ENCODE measurements around the gene IL9R. TPM values are rescaled to one million over a fixed set of nuclear protein-coding genes. Genes with fewer than 3 reads are reported as not detected.
A peak's percentile ranks its signal among the peaks of the same experiment; 100 is the strongest.
"Not testable (repeated sequence)": the region's sequence is repeated elsewhere in the genome, so short reads cannot be mapped to it uniquely, and the experiment has no call there.

The IL9R gene
- polyA plus RNA-seq, 1 experiment = not detected

GRCh38 chrX:155966876-155967275 is 30.6 kb upstream of the IL9R start:
- peak; percentile 1 for DNase-seq (ENCODE audit: low read depth)
- peak; percentile 39 for TF ChIP-seq CTCF (IDR thresholded peaks at IDR 0.05; ENCODE audit: insufficient read depth, low read depth, low read length)
- POLR2A ChIA-PET = no interaction called here
- no peaks in the 10 kb centered on the region for H3K27me3 ChIP-seq (ENCODE audit: control insufficient read depth, insufficient read depth, low read length)
- H3K4me3 ChIP-seq (ENCODE audit: low read depth, low read length) = no peak overlapping the region
- no peaks in the 10 kb centered on the region for H3K36me3 ChIP-seq (ENCODE audit: control insufficient read depth, insufficient read depth, low read length)
- CTCF ChIA-PET = no interaction called here

DNA sequence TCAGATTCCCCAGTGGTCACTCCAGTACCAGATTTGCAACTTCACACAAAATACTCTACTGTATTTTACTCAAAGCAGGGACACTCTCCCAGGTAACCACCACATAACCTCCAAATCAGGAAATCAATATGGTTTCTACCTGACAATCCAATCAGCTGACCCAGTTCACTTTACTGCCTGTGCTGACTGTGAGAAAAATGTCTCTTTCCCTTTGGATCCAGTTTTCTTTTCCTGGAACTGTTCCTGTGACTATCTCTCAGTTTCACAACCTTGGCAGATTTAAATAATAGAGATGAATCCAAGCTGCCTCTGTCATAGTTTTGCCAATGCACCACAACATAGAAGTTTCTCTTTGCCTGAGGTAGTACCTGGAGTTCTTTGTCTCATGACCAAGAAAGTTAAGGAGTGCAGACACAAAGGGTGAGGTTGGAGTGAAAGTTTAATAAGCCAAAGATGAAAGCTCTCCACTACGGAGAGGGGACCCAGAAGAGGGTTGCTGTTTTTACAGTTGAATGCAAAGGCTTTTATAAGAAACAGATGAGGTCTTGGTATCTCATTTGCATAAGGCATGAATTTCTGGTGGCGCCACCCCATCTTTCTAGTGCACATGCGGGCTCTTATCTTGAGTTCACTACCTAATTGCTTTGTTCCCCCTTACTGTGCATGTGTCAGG is 29.7 kb upstream of the IL9R start:
- ChIA-PET CTCF (no interaction called here), POLR2A (no interaction called here)
- DNase-seq (ENCODE audit: low read depth) = no peak
- no peaks in the 10 kb centered on the region for H3K27me3 ChIP-seq (ENCODE audit: control insufficient read depth, insufficient read depth, low read length)
- TF ChIP-seq CTCF (IDR thresholded peaks at IDR 0.05; ENCODE audit: insufficient read depth, low read depth, low read length) = no peak
- no peak overlapping the region for H3K4me3 ChIP-seq (ENCODE audit: low read depth, low read length)
- no peaks in the 10 kb centered on the region for H3K36me3 ChIP-seq (ENCODE audit: control insufficient read depth, insufficient read depth, low read length)

GRCh38 chrX:155968326-155968661 is 29.2 kb upstream of the IL9R start:
- Histone ChIP-seq H3K27me3 (ENCODE audit: control insufficient read depth, insufficient read depth, low read length) (no peaks in the 10 kb centered on the region), H3K4me3 (ENCODE audit: low read depth, low read length) (no peak overlapping the region), H3K36me3 (ENCODE audit: control insufficient read depth, insufficient read depth, low read length) (no peaks in the 10 kb centered on the region)
- TF ChIP-seq CTCF (IDR thresholded peaks at IDR 0.05; ENCODE audit: insufficient read depth, low read depth, low read length) = no peak
- DNase-seq (ENCODE audit: low read depth) = no peak
- CTCF ChIA-PET = no interaction called here
- POLR2A ChIA-PET = no interaction called here

DNA sequence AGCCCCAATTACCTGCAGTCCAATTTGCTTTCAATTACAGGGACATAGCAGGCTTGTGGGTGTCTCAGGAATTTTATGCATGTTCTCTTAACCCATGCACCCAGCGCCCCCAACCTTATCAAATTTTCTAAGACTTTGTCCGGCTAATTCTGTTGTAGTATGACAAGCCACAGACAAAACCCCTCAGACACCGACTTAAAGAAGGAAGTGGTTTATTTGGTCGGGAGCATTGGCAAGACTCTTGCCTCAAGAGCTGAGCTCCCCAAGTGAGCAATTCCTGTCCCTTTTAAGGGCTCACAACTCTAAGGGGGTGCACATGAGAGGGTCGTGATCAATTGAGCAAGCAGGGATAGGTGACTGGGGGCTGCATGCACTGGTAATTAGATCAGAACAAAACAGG is 28.7 kb upstream of the IL9R start:
- POLR2A ChIA-PET = no interaction called here
- no peak for DNase-seq (ENCODE audit: low read depth)
- Histone ChIP-seq H3K36me3 (ENCODE audit: control insufficient read depth, insufficient read depth, low read length) (no peaks in the 10 kb centered on the region), H3K27me3 (ENCODE audit: control insufficient read depth, insufficient read depth, low read length) (no peaks in the 10 kb centered on the region), H3K4me3 (ENCODE audit: low read depth, low read length) (no peak overlapping the region)
- CTCF ChIA-PET = no interaction called here
- TF ChIP-seq CTCF (IDR thresholded peaks at IDR 0.05; ENCODE audit: insufficient read depth, low read depth, low read length) = no peak

DNA sequence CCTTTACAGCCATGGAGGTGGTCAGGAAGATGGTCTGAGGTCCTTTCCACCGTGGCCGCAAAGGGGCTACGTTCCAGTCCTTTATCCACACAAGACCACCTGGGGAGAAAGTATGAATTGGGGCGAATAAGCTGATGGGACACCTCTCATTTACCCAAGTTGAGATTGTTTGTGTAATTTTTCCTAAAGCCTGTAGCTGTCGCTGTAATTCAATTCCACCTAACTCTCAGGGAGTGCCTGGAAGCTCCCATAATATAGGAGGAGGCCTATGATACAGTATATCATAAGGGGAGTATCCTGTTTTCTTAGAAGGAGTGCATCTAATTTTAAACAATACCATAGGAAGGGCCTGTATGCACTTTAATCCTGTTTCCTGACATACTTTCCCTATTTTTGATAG is 25.8 kb upstream of the IL9R start:
- H3K36me3 ChIP-seq (ENCODE audit: control insufficient read depth, insufficient read depth, low read length); POLR2A ChIA-PET; DNase-seq (ENCODE audit: low read depth); H3K27me3 ChIP-seq (ENCODE audit: control insufficient read depth, insufficient read depth, low read length); H3K4me3 ChIP-seq (ENCODE audit: low read depth, low read length); CTCF ChIA-PET: not testable (repeated sequence)

DNA sequence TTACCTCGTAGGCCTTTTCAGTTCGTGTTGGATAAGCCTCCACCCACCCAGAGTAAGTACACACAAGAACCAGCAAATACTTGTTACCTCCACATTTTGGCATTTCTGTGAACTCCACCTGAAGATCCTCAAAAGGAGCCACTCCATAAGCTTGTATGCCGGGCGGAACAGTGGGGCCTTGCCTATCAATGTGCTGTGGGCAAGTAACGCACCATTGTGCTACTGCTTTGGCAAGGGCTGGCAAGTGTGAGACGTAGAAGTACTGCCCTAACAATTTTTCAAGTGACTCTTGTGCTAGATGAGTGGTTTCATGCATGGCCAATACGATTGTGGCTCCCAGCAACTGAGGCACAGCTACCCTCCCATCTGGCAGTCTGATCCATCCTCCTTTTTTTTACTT is 25.3 kb upstream of the IL9R start:
- H3K4me3 ChIP-seq (ENCODE audit: low read depth, low read length); DNase-seq (ENCODE audit: low read depth); POLR2A ChIA-PET; H3K27me3 ChIP-seq (ENCODE audit: control insufficient read depth, insufficient read depth, low read length); H3K36me3 ChIP-seq (ENCODE audit: control insufficient read depth, insufficient read depth, low read length); CTCF ChIA-PET: not testable (repeated sequence)

All from BJ (cell line).